Measurements from ENCODE around the gene OSBP. TPM values are rescaled to one million over a fixed set of nuclear protein-coding genes. Genes with fewer than 3 reads are reported as not detected.
"Not testable (repeated sequence)": the region's sequence is repeated elsewhere in the genome, so short reads cannot be mapped to it uniquely, and the experiment has no call there.

The OSBP gene
- total RNA-seq, 1 experiment from 2014 or later: 21.0 TPM

DNA sequence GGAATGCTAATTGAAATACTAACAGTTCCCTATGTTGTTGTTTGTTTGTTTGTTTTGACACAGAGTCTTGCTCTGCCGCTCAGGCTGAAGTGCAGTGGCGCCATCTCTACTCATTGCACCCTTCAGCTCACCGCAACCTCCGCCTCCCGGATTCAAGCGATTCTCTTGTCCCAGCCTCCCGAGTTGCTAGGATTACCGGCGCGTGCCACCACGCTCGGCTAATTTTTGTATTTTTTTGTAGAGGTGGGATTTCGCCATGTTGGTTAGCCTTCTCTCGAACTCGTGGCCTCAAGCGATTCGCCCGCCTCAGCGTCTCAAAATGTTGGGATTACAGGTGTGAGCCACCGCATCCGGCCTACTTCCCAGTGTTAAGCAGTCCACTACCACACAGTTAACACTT lies 62.3 kb downstream of the OSBP start:
- no peak for DNase-seq (ENCODE audit: low spot score)

DNA sequence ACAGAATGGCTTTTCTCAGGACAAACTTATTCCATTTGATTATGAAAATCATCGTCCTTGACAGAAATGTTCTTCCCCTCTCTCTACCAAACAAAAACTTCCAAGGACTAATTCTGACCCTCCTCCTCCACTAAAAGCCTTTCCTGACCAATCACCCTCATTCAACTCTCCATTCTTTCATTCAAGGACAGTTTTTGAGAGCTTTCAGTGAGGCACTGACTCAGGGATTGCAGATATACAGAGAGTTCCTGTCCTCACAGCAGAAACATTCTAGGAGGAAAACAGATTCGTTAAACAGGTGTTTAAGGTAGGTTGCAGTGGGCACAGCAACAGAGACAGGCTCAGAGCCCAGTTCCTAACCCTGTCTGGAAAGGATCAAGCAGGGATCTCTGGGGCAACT lies 62.7 kb downstream of the OSBP start:
- no peak for DNase-seq (ENCODE audit: low spot score)

DNA sequence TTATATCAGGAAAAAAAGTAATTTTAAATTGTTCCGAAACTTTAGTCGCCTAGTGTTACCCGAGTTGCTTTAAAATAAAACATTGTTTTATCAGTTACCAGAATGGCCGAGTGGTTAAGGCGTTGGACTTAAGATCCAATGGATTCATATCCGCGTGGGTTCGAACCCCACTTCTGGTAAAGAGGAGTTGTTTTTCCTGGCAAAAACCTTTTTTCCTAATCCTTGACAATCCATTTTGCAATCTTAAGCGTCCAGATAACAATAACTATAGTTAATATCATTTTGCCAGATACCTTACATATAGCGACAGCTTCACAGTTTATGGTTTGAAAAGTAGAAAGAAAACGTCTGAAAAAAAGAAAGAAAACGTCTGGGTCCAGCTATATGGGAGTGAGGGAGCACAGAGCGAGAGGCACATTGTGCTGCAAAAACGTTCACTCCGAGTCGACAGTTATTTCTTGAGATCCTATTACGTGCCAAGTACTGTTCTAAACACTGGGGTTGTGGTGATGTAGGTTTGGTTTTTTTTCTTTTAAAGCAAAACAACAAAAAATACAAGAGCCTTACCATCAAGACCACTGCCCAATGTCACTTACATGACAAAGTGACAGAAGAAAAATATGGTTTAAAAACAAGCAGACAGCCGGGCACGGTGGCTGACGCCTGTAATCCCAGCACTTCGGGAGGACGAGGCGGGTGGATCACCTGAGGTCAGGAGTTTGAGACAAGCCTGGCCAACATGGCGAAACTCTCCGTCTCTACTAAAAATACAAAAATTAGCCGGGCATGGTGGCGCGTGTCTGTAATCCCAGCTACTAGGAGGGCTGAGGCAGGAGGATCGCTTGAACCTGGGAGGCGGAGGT lies 63.7 kb downstream of the OSBP start:
- peak; percentile 76 for DNase-seq (ENCODE audit: low spot score)

DNA sequence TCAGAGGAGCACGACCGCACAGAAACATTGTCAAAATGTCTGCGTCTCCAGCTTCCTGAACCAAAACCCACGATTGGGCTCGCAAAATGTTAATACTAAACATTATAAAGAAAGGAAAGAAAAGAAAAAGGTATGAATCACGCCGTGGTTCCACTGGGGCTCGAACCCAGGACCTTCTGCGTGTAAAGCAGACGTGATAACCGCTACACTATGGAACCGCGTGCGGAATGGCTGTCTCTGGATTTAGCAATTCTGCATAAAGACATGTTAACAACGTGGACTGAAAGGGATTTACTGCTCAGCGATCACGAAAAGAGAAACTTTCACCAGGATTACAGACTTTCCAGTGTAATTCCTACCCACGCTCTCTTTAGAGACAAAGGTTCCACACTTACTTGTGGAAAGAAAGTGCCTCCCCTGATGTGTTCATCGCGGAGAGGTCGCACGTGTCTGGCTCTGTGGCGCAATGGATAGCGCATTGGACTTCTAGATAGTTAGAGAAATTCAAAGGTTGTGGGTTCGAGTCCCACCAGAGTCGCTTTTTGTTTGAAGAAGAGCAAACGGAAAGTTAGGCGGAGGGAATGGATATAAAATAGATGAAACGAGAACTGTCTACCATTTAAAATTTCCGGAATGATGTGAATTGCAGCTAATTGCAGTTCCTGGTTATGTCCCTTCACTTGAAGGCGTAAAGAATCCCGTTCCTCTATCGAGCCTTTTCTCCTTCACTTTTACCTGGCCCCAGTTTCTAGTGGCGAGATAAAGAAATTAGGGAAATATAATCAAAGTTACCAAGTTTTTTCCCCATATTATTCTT lies 64.5 kb downstream of the OSBP start:
- peak; percentile 86 for DNase-seq (ENCODE audit: low spot score)

DNA sequence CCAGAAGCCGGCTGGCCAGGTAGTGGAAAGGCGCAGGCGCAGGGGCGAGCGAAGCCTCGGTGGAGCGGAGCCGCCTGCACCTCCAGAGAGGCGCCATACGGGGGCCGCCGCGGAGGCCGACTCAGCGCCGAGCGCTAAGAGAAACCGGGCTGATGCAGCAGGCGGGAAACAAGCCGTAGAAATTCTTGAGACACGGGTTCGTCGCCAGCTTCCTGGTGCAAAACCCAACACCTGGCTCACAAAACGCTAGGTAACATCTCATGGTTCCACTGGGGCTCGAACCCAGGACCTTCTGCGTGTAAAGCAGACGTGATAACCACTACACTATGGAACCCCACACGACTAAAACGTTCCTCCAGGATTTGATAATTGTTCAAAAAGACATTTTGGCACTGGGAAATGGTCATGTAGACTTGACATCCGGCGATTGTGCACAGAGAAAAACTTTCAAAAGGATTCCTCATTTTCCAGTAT lies 65.2 kb downstream of the OSBP start:
- peak; percentile 94 for DNase-seq (ENCODE audit: low spot score)

DNA sequence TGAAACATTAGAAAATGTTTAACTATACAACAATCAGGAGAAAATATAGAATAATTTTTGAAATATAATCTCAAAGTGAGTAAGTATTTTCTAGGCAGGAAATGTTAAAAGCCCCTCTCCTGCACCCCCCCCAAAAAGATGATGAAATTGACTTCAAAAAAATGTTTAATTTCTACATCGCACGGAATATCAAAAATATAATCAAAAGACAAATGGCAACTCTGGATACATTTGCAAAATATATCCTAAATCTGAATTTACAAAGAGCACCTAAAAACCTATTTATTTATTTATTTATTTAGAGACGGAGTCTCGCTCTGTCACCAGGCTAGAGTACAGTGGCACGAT lies 67.3 kb downstream of the OSBP start:
- DNase-seq (ENCODE audit: low spot score): no peak

DNA sequence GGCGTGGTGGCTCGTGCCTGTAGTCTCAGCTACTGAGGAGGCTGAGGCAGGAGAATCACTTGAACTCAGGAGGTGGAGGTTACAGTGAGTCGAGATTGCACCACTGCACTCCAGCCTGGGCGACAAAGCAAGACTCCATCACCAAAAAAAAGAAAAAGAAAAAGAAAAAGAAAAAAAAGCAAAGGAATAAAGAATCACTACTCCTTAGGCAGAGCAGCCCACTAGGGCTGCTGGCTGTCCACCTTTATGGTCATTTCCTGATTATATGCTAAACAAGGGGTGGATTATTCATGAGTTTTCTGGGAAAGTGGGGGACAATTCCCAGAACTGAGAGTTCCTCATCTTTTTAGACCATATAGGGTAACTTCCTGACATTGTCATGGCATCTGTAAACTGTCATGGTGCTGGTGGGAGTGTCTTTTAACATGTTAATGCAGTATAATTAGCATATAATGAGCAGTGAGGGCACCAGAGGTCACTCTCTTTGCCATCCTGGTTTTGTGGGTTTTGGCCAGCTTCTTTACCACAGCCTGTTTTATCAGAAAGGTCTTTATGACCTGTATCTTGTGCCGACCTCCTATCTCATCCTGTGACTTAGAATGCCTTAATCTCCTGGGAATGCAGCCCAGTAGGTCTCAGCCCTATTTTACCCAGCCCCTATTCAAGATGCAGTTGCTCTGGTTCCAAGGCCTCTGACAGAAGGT lies 67.8 kb downstream of the OSBP start:
- DNase-seq (ENCODE audit: low spot score): not testable (repeated sequence)

DNA sequence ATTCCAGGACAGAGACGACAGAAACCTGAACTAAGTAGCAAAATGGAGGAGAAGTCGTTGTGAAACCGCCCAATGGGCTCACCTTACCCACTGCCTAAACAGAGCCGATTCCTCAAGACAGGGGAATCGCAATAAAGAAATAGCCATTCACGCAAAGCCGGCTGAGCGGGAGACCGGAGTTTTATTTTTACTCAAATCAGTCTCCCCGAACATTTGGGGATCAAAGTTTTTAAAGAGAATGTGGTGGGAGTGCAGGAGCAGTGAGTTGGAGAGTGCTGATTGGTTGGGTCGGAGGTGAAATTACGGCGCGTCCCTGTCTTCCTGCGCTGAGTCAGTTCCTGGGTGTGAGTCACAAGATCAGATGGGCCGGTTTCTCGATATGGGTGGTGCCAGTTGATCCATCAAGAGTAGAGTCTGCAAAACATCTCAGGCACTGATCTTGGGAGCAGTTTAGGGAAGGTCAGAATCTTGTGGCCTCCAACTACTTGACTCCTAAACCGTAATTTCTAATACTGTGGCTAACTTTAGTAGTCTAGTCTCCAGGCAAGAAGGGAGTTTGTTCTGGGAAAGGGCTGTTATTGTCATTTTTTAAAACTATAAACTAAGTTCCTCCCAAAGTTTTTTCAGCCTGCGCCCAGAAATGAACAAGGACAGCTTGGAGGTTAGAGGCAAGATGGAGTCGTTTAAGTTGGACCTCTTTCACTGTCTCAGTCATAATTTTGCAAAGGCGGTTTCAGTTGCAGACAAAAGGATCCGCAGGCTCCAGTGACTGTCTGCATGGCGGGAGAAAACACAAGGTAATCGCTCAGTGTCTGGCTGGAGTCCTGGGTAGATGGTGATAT lies 70.2 kb downstream of the OSBP start:
- peak; percentile 90 for DNase-seq (ENCODE audit: low spot score)

DNA sequence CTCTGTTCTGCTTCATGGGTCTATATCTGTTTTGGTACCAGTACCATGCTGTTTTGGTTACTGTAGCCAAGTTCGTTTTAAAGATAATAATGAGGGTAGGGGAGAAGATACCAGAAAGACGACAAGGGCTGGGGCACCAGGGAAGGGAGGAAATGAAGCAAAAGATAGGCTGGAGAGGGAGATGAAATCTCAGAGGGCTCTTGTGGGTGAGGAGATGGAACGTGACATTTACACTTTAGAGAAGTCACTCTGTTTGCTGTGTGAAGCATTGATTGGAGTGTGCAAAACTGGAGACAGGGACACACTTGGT lies 70.8 kb downstream of the OSBP start:
- DNase-seq (ENCODE audit: low spot score): no peak

DNA sequence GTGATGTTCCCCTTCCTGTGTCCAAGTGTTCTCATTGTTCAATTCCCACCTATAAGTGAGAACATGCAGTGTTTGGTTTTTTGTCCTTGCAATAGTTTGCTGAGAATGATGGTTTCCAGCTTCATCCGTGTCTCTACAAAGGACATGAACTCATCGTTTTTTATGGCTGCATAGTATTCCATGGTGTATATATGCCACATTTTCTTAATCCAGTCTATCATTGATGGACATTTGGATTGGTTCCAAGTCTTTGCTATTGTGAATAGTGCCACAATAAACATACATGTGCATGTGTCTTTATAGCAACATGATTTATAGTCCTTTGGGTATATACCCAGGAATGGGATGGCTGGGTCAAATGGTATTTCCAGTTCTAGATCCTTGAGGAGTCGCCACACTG lies 71.9 kb downstream of the OSBP start:
- DNase-seq (ENCODE audit: low spot score): not testable (repeated sequence)

DNA sequence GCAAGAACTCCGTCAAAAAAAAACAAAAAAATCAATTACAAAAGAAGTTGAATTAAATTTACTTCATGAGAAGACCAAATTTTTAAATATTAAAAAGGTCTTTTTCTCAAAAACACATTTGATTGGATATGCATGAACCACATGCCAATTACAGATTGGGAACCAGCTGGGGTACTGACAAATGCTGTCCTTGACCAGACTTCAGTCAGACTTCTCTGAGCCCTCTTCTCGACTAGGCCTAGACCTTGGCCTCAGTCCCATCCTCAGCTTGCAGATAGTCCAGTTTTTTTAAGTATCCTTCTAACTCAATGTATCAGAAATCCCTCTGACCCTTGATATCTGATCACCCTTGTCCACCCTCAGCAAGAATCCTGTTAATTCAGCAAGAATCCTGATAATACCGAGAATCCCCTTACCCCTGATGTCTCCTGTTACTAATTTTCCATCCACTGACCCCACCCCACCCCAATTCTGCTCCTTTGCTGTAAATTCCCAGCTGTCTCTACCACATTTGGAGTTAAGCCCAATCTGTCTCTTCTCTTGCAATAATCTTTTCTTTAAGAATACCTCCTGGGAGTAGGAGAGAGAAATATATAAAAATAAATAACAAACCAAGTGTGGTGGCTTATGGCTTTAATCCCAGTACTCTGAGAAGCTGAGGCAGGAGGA lies 73.3 kb downstream of the OSBP start:
- DNase-seq (ENCODE audit: low spot score): no peak

DNA sequence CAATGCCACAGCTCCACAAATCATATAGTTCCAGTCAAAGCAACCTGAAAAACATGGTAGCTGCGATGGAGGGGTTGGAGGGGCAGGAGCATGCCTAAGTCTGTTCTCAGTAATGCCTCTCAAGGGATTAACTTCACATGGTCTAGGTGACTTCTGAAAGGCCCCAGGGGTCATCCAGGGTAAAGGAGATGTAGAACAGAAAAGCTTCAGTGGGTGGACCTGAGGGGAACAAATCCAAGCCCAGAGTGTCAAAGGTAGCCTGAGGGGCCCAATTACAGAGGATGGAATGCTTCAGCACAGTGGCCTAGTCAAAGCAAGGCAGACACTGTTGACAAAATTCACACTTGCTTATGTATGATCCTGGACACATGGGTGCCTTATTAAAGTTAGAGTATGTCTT lies 80.9 kb downstream of the OSBP start:
- no peak for DNase-seq (ENCODE audit: low spot score)

DNA sequence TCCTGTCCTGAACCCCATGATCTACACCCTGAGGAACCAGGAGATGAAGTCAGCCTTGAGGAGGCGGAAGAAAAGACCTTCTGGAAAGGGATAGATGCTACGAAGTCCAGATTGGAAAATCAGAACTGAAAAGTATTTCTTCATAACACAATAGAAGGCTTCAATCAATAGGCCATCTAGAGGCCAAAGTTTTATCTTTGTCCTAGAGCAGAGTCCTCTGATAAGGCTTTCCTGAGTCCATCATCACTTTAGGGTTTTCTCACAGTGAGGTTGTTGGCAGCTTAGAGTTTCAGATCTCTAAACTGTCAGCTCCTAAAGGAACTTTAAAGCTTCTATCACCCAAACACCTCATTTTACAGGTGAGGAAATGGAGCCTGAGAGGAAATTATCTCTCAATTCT lies 83.0 kb downstream of the OSBP start:
- DNase-seq (ENCODE audit: low spot score): no peak

DNA sequence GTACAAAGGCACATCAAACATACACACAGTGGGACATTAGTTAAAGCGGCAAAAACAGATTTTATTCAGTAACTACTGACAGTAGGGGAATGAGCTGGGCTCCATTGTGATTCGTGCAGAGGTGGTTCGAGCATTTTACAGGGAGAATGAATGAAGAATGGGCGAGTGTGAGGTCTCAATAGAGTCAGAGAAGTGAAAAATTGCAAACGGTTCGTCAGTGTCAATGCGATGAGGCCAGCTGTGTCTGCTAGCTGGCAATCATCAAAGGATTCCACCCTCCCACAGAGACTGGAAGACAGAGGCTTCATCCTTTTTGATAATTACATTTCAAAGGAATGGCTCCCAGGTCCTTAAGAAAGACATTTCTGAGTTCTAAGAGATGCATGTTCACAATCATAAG lies 86.9 kb downstream of the OSBP start:
- DNase-seq (ENCODE audit: low spot score): no peak

Other genes with a start within 250 kb of the OSBP start
- gene OR5A2, start 189.4 kb downstream of the OSBP start, total RNA-seq (2014; rRNA removed; shearing (Covaris generic)): not detected in 2 replicates
- not detected in 2 replicates for gene OR5A1, start 179.3 kb downstream of the OSBP start, total RNA-seq (2014; rRNA removed; shearing (Covaris generic))
- gene OR4D6, start 158.8 kb downstream of the OSBP start, total RNA-seq (2014; rRNA removed; shearing (Covaris generic)): not detected in 2 replicates
- gene OR4D10, start 142.5 kb downstream of the OSBP start, total RNA-seq (2014; rRNA removed; shearing (Covaris generic)): not detected in 2 replicates
- gene OR4D11, start 112.2 kb downstream of the OSBP start, total RNA-seq (2014; rRNA removed; shearing (Covaris generic)): not detected in 2 replicates
- not detected in 2 replicates for gene OR4D9, start 104.2 kb downstream of the OSBP start, total RNA-seq (2014; rRNA removed; shearing (Covaris generic))
- gene PATL1, start 53.3 kb upstream of the OSBP start, total RNA-seq (2014; rRNA removed; shearing (Covaris generic)): 12.8 and 19.0 TPM in 2 replicates
- not detected in 2 replicates for gene OR10V1, start 98.1 kb upstream of the OSBP start, total RNA-seq (2014; rRNA removed; shearing (Covaris generic))
- 25.4 and 40.5 TPM in 2 replicates for gene STX3, start 139.6 kb upstream of the OSBP start, total RNA-seq (2014; rRNA removed; shearing (Covaris generic))
- gene MRPL16, start 195.0 kb upstream of the OSBP start, total RNA-seq (2014; rRNA removed; shearing (Covaris generic)): 62.1 and 64.8 TPM in 2 replicates
- gene CBLIF, start 229.7 kb upstream of the OSBP start, total RNA-seq (2014; rRNA removed; shearing (Covaris generic)): not detected in 2 replicates